ENCODE data around the gene LCOR. TPM values are rescaled to one million over a fixed set of nuclear protein-coding genes. Genes with fewer than 3 reads are reported as not detected.

LCOR gene
- total and polyA plus RNA-seq, 2 of the 13 experiments (the other 11 are each of a cell fraction or from before 2014, with no cell fraction given) = 12.4 to 23.7 TPM

DNA sequence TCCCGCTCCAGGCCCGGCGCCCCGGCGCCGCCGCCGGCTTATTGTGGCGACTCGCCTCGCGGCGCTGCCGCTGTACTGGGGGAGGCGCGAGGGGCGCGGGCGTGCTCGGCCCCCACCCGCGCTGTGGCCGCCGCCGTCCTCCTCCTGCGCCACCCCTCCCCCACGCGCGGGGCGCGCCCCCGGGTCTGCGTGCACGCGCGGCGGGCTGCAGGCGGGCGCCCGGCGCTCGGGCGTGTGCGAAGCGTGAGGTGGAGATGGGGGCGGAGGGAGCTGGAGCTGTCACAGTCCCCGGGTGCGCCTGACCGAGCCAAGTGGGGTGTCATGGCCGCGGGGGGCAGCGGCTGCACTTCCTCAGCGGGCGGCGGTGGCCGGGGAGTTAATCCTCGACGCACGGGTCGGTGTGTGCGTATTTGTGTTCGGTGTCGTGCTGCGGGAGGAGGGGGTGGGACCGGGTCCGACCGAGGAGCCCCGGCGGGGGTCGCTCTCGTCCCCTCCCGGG is 672 bp downstream of the LCOR start (continued):
- no peak for TF ChIP-seq NFAT5 (CRISPR knock-in tag; IDR thresholded peaks at IDR 0.05)
- no peak for TF ChIP-seq ZBTB21 (CRISPR knock-in tag; IDR thresholded peaks at IDR 0.05)
- no peak for TF ChIP-seq FOXM1 (CRISPR knock-in tag; IDR thresholded peaks at IDR 0.05)
- TF ChIP-seq ZNF12 (CRISPR knock-in tag; IDR thresholded peaks at IDR 0.05) = no peak
- no peak; the same call in 1 of the 2 replicates for TF ChIP-seq ZNF160 (CRISPR knock-in tag; IDR thresholded peaks at IDR 0.05)
- TF ChIP-seq KLF9 (CRISPR knock-in tag; IDR thresholded peaks at IDR 0.05; ENCODE audit: low read depth) = no peak
- TF ChIP-seq SRSF1 (optimal IDR thresholded peaks at IDR 0.05; ENCODE audit: low read depth, low read length) = no peak
- TF ChIP-seq ZFP41 (CRISPR knock-in tag; IDR thresholded peaks at IDR 0.05; ENCODE audit: borderline replicate concordance) = no peak
- no peak for TF ChIP-seq ZNF615 (CRISPR knock-in tag; IDR thresholded peaks at IDR 0.05; ENCODE audit: borderline replicate concordance)
- TF ChIP-seq ZNF773 (CRISPR knock-in tag; IDR thresholded peaks at IDR 0.05; ENCODE audit: borderline replicate concordance) = no peak
- no peak for TF ChIP-seq HHEX (CRISPR knock-in tag; IDR thresholded peaks at IDR 0.05)
- no peak for TF ChIP-seq NFE2L2 (IDR thresholded peaks at IDR 0.05; ENCODE audit: low read length)
- no peak for TF ChIP-seq ZNF224 (CRISPR knock-in tag; IDR thresholded peaks at IDR 0.05)
- TF ChIP-seq ZNF550 (CRISPR knock-in tag; IDR thresholded peaks at IDR 0.05; ENCODE audit: borderline replicate concordance) = no peak
- no peak for TF ChIP-seq PRMT3 (CRISPR knock-in tag; IDR thresholded peaks at IDR 0.05; ENCODE audit: borderline replicate concordance, low read depth)
- no peak for TF ChIP-seq MYNN (CRISPR knock-in tag; IDR thresholded peaks at IDR 0.05; ENCODE audit: low read depth)
- TF ChIP-seq ZBTB8A (CRISPR knock-in tag; IDR thresholded peaks at IDR 0.05; ENCODE audit: borderline replicate concordance, low read depth) = no peak
- no peak for TF ChIP-seq ZNF432 (CRISPR knock-in tag; IDR thresholded peaks at IDR 0.05; ENCODE audit: borderline replicate concordance)
- no peak for TF ChIP-seq ZNF777 (CRISPR knock-in tag; IDR thresholded peaks at IDR 0.05)
- TF ChIP-seq ONECUT2 (CRISPR knock-in tag; IDR thresholded peaks at IDR 0.05) = no peak
- TF ChIP-seq, protein P1, sequence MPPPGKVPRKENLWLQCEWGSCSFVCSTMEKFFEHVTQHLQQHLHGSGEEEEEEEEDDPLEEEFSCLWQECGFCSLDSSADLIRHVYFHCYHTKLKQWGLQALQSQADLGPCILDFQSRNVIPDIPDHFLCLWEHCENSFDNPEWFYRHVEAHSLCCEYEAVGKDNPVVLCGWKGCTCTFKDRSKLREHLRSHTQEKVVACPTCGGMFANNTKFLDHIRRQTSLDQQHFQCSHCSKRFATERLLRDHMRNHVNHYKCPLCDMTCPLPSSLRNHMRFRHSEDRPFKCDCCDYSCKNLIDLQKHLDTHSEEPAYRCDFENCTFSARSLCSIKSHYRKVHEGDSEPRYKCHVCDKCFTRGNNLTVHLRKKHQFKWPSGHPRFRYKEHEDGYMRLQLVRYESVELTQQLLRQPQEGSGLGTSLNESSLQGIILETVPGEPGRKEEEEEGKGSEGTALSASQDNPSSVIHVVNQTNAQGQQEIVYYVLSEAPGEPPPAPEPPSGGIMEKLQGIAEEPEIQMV (CRISPR knock-in tag; IDR thresholded peaks at IDR 0.05; ENCODE audit: low read depth) = no peak
- TF ChIP-seq ZNF253 (CRISPR knock-in tag; IDR thresholded peaks at IDR 0.05; ENCODE audit: borderline replicate concordance) = 0 out of 2 replicates have a peak, but pooled peaks have one; percentile 55
